Gastrocnemius medialis (tissue), 4 donors: ENCODE measurements around the gene PDGFC.

Experiments used
- POLR2A ChIP-seq, 2 donors: fragments of 450-650 bp; IDR thresholded peaks; one replicate each; pipeline ENCODE4 v1.6.1; 2017; ENCODE audit warnings: antibody characterized with exemption in 2 of 2, mild to moderate bottlenecking in 2 of 2, moderate library complexity in 2 of 2
- TF ChIP-seq, protein P1 (sequence below), 5 experiments: fragments of 450-650 bp in 3 of 5; fragments of 200-600 bp in 2 of 5; sonication (generic) in 2 of 5; IDR thresholded peaks in 4 of 5; conservative IDR thresholded peaks in 1 of 5; 1 replicate in 4 of 5; 2 replicates in 1 of 5; pipeline ENCODE4 v1.5.1; 2016 to 2019; ENCODE audit warnings: antibody characterized with exemption in 5 of 5, mild to moderate bottlenecking in 3 of 5, moderate library complexity in 3 of 5

DNA sequence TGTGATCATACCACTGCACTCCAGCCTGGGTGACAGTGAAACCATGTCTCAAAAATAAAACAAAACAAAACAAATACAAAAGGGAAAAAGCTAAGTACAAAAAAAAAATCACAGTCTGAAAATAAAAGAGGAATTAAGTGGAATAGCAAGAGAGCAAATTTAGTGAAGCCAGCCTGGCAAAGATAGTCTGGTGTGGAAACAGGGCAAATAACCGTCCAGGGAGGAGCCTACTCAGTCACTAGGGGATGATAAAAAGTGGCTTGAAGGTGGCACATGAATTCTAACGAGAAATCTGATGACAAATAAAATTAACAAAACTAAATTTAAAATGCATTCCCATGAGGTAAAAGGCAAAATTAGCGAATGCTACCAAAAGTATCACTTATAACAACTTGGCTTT lies 8.2 kb downstream of the PDGFC start:
- no peak for TF ChIP-seq POLR2A (IDR thresholded peaks at IDR 0.05)
- TF ChIP-seq, protein P1, sequence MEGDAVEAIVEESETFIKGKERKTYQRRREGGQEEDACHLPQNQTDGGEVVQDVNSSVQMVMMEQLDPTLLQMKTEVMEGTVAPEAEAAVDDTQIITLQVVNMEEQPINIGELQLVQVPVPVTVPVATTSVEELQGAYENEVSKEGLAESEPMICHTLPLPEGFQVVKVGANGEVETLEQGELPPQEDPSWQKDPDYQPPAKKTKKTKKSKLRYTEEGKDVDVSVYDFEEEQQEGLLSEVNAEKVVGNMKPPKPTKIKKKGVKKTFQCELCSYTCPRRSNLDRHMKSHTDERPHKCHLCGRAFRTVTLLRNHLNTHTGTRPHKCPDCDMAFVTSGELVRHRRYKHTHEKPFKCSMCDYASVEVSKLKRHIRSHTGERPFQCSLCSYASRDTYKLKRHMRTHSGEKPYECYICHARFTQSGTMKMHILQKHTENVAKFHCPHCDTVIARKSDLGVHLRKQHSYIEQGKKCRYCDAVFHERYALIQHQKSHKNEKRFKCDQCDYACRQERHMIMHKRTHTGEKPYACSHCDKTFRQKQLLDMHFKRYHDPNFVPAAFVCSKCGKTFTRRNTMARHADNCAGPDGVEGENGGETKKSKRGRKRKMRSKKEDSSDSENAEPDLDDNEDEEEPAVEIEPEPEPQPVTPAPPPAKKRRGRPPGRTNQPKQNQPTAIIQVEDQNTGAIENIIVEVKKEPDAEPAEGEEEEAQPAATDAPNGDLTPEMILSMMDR (IDR thresholded peaks at IDR 0.05 in 4 of 5, conservative IDR thresholded peaks at IDR 0.05 in 1 of 5) = no peak
